NB4 (cell line): ENCODE results near the gene OR4D2.

Source experiments
- POLR2A ChIP-seq: IDR thresholded peaks from 2 replicates; pipeline ENCODE4 v1.6.1; 2011; ENCODE audit warnings: mild to moderate bottlenecking; ENCODE audit not compliant: insufficient read length; ENCODE audit errors: extremely low read depth
- TF ChIP-seq, protein P1 (sequence below): IDR thresholded peaks from one replicate; pipeline ENCODE4 v1.5.1; 2012; ENCODE audit warnings: low read depth, low read length
- TF ChIP-seq, protein P2 (sequence below): IDR thresholded peaks from 2 replicates; pipeline ENCODE4 v1.6.1; 2011; ENCODE audit warnings: low read depth, low read length

DNA sequence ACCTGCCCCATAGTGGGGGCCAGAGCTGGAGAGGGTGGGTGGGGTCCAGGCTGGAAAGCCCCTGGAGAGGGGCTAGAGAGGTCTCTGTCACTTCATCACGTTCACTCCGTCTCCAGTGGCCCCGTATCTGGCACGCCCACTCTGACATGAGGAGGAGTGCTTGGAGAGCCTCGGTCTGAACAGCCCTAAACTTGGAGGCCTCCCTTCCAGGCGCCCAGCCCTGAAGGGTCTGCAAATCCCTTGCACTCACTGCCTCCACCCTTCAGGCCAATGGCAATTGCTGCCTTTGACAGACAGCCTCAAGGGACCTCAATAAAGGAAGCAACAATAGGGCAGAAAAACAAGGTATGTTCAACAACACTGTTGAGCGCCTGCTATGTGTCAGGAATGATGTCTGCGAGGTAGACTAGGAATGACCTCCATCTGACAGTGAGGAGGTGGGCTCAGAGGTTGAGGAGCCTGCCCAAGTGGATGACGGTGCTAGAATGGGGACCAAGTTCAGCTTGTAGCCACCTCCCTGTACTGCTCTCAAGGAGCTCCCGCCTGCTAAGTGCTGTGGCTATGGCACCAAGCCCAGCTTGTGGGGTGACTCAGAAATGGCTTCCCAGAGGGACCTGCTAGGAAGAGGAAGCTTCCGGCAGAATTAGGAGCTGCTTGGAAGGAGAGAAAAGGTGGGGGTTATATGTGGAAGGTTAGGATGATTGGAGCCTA is 22.8 kb downstream of the OR4D2 start:
- TF ChIP-seq, protein P1, sequence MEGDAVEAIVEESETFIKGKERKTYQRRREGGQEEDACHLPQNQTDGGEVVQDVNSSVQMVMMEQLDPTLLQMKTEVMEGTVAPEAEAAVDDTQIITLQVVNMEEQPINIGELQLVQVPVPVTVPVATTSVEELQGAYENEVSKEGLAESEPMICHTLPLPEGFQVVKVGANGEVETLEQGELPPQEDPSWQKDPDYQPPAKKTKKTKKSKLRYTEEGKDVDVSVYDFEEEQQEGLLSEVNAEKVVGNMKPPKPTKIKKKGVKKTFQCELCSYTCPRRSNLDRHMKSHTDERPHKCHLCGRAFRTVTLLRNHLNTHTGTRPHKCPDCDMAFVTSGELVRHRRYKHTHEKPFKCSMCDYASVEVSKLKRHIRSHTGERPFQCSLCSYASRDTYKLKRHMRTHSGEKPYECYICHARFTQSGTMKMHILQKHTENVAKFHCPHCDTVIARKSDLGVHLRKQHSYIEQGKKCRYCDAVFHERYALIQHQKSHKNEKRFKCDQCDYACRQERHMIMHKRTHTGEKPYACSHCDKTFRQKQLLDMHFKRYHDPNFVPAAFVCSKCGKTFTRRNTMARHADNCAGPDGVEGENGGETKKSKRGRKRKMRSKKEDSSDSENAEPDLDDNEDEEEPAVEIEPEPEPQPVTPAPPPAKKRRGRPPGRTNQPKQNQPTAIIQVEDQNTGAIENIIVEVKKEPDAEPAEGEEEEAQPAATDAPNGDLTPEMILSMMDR: no peak
- no peak for TF ChIP-seq POLR2A
- TF ChIP-seq, protein P2, sequence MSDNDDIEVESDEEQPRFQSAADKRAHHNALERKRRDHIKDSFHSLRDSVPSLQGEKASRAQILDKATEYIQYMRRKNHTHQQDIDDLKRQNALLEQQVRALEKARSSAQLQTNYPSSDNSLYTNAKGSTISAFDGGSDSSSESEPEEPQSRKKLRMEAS: no peak
